ENCODE data around the gene RPL23.

Gene RPL23

DNA sequence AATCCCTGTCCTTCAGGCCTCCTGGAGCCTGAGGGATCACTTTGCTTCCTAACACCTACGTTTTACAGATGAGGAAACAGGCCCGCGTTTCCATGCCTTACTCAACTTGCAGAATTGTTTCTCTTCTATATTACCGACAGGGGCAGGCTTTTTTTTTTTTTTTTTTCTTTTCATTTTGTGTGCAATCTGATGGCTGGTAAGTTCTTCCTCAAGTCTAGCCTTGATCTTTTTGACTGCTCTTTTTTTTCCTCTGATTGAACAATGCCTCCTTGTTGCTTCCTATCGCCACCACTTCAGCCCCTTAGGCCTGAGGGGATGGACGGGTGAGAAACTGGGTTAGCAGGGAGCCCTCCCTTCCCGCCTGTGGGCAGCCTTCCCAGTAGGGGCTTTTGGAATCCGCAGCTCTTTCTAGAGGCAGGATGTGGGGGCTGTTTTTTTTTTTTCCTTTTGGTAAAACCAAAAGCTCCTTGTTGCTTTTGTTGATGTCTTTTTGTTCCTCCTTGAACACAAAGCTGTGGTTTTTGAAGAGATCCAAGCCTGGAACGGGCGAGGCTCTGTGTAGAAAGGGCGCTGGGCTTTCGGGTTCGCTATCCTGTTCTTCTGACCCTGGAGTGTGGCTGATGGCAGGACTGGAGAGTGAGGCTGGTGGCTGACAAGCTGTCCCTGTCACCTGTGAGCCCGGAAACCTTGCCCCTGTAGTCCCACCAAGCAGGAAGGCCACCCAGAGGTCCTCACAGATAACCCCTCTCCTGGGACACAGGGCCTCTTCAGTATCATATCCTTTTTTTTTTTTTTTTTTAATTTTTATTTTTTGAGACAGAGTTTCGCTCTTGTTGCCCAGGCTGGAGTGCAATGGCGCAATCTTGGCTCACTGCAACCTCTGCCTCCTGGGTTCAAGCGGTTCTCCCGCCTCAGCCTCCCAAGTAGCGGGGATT, 30.3 kb upstream of the RPL23 start:
- no peak for DNase-seq

DNA sequence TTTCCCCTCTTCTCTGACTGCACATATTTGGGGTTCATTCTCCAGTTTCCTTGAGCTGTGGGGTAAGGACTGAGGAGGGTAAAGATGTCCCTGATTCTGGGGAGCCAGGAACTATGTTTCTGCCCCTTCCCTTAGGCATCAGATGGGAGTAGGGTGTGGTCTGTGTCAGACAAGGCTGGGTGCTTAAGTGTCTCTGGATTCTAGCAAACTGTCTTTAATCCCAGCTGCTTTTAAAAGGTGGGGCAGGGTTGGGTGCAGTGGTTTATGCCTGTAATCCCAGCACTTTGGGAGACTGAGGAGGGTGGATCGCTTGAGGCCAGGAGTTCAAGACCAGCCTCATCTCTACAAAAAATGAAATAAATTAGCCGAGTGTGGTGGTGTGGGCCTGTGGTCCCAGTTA, 29.3 kb upstream of the RPL23 start:
- no peak for DNase-seq

GRCh38 chr17:38881600-38882191, 28.2 kb upstream of the RPL23 start:
- no peak for DNase-seq

DNA sequence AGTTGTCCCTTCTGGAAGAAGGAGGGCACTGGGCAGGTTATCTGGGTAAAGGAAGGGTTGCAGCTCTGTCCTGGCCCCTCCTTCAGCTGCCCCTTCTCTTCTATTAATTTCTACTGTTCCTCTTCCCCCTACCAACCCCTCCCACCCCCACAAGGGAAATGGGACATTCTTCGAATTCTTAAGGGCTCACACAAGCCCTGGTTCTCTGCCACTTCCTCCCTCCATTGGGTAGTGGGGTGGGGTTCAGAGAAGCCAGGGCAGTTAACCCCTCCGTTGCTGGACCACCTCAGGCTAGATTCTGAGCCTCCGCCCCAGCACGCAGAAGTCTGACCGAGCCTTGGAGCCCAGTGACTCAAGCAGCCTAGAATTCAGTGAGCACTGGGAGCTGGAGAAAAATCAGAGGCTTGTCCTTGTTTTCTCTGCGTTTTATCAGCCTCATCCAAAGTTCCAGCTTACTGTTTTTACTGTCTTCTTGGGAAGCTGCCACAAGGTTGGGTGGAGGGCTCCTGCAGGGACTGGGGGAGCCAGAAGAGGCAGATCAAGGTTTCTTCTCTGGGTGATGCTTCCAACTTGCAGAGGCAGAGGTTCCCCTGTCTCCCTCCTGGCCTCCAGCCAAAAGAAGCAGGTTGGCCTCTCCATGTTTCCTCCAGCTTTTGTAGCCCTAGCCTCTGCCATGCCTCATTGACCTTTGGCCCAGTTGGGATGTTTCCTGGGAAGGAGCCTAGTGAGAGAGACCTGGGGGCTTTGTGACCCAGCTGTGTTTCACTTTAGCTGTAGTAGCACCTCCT, 26.6 kb upstream of the RPL23 start:
- no peak for DNase-seq

DNA sequence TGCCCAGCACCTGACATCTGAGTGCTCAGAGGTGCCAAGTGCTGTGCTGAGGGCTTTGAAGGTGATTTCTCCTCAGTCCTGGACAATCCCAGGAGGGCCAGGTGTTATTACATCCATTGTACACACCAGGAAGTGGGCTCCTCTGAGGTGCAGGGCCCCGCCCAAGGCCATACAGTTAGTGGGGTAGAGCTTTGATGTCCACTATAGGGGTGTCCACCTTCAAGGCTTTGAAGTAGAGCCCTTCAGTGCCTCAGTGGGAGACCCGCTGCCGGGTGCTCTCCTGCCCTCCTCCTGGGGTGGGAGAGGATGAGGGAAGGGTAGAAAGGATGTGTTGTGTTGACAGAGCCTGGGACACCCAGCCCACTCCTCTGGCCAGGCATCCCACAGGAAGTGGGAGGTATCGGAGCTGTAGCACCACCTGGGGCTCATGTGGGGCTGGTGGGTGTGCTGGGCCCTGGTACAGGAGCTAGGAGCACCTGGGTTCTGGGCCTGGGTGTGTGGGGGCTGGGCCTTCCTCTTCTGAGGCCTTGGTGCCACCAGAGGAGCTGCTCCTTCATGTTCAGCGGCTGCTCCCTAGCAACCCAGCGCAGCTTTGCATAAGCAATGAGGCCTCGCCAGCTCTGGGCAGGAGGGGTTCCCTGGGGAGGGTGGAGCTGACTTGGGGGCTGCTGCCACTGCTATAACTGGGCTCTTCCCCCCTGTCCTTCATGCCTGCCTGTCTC, 23.8 kb upstream of the RPL23 start:
- peak in 1 of 2 donors; percentile 67 for DNase-seq

DNA sequence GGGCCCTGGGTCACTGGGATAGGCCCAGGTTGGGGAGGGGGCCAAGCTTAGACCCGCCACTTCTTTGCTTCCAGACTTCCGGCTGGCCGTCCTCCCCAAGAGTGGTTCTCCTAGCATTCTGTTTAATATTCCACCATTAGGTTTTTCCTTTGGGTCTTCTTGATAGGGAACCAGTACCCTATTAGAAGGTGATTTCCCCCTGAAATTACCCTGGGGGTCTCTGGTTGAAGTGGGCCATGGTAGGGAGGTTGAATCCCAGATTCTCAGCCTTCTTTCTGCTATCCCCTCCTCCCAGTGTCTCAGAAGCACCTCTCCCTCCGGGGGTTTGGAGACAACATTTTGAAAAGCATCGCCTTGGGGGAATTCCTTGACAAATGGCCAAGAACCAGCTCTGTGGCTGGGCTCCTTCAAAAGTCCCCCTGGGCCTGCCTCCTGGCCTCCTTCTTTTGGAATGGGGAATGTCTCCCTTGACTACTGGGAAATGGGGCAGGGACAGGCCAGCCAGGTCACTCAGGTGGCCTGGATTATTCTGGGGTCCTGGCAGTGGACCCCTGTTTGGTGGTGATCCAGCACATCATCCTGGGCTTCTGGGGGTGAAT, 22.1 kb upstream of the RPL23 start:
- DNase-seq: no peak

GRCh38 chr17:38874505-38875400, 21.2 kb upstream of the RPL23 start:
- no peak for DNase-seq

DNA sequence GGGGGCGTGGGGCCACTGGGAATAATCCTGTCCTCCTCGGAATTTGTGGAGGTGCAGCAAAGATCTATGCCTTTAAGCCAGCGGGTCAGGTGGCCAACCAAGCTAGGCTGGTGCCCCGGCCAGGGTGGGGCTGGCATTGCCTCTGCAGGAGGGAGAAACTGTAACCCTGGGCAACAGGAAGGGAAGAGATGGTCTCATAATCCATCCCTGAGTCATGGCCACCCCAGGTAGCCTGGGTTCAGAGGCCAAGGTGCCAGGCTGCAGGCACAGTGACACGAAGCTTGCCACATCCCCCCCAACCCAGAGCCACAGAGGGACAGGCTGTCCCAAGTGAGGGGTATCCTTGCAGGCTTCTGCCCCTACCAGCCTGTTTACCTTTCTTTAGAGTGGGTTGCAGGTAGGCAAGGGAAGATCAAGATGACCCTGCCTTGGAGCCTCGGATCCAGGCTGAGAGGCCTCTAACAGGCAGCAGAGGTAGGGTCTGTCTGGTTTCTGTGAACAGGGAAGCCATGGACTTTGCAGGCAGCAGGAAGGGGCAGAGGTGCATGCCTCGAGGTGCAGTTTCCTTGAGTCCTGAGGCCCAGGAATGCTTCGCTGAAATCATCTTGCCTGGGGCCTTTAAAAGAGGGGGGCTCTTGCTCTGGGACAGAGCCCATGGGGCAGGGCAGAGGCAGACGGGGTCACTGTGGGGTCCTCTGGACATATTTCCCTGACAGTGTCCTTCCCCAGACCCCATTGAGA, 20.3 kb upstream of the RPL23 start:
- DNase-seq: no peak

DNA sequence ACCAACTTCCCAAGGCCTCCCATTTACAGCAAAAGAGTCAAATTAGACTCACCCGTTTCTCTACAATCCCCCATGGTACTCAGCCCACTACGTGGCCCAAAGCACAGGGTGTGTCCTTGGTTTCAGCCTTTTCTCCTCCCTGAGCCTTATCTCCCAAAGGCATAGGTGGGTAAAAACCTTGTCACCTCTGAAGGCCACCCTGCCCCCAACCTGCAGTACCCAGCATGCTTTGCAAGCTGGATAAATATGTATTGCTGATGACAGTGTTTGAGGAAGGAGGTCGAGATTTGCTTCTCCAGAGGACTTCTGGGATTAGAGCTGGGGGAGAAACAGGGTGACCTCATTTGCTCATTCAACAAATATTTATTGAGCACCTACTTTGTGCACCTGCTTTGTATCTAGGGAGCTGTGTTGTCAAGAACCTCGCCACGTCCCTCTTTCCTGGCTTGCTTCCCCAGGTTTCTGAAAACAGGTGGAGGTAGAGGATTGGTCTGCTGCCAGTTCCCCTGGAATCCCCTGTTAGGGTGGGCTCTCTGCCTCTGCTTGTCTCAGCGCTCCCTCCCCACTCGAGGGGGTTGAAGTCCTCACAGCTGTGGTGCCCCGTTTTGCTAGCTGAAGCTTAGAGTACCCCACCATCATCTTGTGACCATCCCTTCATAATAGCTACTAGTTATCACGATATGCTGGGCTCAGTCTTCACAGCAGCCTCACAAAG, 19.3 kb upstream of the RPL23 start:
- DNase-seq: no peak

GRCh38 chr17:38872027-38872511, 18.5 kb upstream of the RPL23 start:
- DNase-seq: no peak

GRCh38 chr17:38871247-38872015, 17.9 kb upstream of the RPL23 start:
- DNase-seq: peak; percentile 66 to 67

DNA sequence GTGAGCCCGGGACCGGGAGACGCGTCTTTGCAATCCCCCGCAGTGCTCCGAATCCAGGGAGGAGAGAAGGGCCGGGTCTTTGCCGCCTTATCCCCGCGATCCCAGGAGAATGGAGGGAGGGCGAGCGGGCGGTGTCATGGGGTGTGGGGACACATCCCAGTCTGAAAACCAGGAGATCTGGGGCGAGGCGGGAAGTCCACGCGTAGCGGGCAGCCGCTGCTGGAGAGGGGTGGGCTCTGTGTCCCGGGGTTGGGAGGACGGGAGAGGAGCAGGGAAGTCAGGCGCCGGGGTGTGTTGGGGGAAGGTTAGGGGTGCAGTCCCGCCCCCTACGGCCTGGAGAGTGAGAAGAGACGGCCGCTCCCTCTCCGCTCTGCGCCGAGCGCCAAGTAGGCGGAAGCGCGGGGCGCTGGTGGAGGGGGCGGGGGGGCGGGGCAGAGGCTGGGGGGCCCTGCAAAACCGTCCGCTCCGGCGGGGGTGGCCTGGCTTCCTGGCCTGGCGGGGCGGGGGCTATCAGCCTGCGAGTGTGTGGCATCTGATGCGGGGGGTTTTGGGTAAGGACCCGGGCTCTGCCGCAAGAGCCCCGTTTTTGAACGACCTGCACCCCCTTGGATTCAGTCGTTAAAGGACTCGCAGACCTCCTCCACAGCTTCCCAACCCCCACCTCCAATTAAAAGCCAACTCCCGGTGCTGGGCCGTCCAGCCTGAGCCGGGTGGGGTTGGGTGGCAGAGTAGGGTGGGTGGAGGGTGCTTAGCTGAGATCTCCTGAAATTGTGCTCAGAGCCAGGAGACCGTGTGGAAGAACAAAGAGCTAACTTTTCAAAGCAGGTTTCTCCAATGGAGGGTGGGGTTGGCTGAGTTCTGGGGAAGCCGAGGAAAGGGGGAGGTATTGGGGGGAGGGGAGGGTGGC, 17.0 kb upstream of the RPL23 start:
- DNase-seq: peak; percentile 66 to 72

DNA sequence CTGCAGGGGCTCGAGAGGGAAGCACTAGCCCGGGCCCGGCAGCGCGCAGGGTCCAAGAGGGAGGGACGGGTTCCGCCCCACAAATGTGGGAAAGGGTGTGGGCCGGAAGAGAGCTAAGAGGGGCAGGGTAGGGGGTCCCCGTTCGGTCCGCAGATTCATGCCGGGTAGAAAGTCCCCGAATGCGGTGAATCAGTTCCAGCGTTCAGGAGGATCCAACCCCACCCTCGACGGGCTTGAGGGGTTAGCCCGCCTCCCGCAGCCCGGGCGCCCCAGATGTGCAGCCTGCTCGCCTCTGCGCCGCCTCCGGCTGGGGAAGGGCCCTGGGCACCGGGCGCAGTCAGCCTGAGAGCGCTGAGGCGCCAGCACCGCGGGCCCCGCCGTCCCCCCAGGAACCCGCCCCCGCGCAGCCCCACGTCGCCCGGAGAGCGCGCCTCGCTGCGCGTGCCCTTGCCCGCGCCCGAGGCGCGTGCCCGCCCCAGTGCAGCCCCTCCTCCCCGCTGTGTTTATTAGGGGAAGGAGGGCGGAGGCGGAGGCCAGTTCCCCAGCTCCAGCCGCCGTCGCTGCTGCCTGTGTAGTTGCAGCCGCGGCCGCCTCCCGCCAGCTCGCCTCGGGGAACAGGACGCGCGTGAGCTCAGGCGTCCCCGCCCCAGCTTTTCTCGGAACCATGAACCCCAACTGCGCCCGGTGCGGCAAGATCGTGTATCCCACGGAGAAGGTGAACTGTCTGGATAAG, 16.2 kb upstream of the RPL23 start, which contains the start of gene LASP1:
Gene LASP1, plus strand, starts transcription at position 533 of the 733 bp plus-strand sequence. Its CDS starts 132 bp downstream, at position 665.
- peak; percentile 91 for DNase-seq

DNA sequence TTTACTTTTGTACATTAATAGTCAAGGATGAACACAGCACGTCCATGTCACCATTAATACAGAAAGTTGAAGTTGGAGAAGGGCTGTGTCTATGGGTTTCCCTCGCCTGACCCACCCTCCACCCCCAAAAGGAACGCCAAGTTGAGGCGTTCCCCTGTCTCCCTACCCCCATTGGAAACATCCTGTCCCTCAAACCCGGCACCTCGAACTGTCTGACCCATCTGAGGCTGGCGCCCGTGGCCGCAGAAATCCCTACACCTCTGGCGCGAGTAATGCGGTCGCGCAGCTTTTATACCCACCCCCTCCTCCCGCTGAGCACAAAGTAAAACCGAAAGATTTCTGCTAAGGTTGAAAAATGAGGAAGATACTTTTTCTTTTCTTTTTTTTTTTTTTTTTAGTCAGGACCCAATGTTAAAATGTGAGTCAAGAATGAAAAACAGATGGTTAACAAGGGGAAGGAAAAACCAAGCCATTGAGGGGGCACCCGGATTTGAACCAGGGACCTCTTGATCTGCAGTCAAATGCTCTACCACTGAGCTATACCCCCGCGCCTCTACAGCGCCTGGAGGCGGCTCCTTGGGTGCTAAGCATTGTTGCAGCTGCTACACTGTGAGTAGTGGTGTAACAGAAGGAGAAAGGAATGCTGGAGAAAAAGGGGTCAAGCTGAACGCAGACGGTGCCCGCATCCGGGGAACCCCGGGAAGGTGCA, 15.4 kb upstream of the RPL23 start:
- peak; percentile 90 for DNase-seq

GRCh38 chr17:38867968-38868816, 14.7 kb upstream of the RPL23 start:
- no peak for DNase-seq

Measured in CD4-positive, alpha-beta T cell treated with Interleukin-1 beta for 1 hour (primary cell).